G401.6 (cell line): ENCODE data around the gene ELP1.

ENCODE experiments used
- FAIRE-seq: peaks from 2 replicates; lab custom pipeline; 2012; peaks lifted over from hg19 to GRCh38; lab: Jason Lieb, UNC

The ELP1 gene

DNA sequence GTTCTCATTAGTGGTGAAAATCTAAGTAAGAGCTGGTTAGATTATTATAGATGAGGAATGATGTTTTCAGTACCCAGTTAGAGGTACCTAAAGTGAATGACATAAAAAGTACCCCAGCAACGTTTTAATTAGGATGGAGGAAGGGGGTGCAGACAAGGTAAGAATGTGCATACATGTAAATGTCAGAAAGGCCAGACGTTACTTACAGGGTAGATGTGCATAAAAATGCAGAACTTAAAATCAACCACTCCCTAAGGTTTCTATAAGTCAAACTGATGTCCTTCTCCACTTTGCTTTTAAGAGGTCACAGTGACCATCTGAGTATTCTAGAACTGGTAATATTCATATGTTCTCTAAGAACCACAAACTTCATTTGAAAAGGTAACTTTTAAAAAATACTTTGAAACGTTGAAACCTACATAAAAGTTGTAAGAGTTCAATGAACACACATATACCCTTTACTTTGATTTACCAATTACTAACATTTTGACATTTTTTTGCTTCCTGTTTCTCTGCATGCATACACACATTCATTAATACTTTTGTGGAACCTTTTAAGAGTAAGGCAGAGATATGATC lies 53.1 kb downstream of the ELP1 start:
- no peak for FAIRE-seq

- FAIRE-seq: no peak
Observed at GRCh38 chr9:108877524-108877923, 56.4 kb downstream of the ELP1 start.

GRCh38 chr9:108876425-108876824 lies 57.5 kb downstream of the ELP1 start:
- FAIRE-seq: no peak

DNA sequence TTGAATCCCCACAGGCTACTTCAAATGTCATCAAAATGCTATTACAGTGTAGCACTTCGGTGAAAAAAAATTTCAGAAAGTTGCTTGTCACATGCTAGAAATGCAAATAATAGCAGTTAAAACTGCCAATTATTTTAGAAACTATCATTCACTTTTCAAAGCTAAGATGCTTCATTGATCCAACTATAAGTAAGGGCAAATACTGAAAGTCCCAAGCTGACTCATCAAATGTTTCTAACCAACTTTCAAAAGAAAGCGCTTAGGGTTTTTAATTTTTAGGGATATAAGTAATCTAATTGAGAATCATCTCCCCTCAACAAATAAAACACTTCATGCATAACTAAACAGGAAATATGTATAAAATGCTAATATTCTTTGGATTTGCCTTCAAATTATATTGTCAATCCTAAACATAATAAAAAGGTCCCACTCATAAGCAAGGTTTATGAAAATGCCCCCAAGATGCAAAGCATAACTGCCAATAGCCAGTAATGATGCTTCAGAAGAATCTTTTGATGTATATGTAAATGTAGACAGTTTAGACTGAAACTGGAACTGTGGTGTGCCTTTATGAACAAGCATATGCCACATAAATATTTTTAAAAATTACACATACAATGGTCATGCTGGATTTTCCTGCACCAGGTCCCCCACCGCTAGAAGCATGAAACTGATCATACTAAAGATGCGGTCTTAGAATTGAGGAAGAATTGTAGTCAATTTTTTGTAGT lies 59.7 kb downstream of the ELP1 start:
- FAIRE-seq: no peak

- FAIRE-seq: no peak
Observed at GRCh38 chr9:108869092-108869725, 64.7 kb downstream of the ELP1 start.

DNA sequence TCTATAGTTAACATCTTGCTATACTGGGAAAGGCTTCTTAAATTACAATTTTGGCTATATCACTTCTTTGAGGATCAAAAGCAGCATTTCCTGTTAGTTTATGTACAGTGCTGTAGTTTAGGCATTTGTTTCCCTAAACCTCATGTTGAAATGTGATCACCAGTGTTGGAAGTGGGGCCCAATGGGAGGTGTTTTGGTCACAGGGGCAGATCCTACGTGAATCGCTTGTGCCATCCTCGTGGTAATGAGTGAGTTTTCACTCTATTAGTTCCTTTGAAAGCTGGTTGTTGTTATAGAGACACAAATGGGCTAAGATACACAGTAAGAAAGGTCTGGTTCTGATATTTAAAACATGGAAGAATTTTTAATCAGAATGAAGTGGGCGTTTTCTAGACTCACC lies 66.1 kb downstream of the ELP1 start:
- no peak for FAIRE-seq

DNA sequence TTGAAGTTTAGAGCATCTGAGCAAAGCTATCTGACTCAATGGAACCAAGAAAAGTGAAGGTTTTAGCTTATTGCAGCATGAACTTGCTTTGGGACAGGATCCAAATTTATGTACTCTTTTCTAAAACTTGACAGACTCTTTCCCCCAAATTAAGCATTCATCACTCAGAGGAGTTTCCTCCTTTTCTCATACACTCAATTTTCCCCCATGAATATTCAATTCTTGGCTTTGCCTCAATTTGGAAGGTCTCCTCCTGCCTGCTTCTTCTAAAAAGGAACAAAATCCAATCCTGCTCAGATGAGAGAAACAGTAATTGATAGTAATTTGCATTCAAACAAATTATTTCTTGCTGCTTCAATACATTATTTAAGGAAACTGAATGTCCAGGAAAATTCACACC lies 66.8 kb downstream of the ELP1 start:
- no peak for FAIRE-seq

- FAIRE-seq: no peak
Observed at GRCh38 chr9:108866001-108866420, 67.9 kb downstream of the ELP1 start.

- FAIRE-seq: no peak
Observed at GRCh38 chr9:108865037-108865436, 68.9 kb downstream of the ELP1 start.

- FAIRE-seq: no peak
Observed at GRCh38 chr9:108864446-108864845, 69.5 kb downstream of the ELP1 start.

GRCh38 chr9:108863891-108864290 lies 70.0 kb downstream of the ELP1 start:
- no peak for FAIRE-seq

DNA sequence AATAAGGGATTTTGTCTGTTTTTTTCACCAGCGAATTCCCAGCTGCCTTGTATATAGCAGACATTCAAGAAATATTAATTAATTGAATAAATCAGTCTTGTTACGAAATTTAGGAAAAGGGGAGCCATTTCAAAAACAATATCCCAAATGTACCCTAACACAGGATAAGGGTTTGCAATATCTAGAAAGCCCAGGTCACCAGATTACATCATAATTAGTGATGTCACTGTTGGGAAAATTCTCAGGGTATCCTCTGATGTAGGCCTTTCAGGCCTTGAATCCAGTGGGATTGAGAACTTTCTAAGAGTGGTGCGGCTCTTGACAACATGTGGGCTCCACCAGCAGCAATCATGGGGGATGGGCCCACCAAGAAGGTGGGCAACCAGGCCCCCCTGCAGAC lies 71.9 kb downstream of the ELP1 start, which contains the start of gene ACTL7A:
Gene ACTL7A, plus strand, starts transcription at position 270 of the 400 bp plus-strand sequence. Its CDS starts 57 bp downstream, at position 327.
- FAIRE-seq: no peak

DNA sequence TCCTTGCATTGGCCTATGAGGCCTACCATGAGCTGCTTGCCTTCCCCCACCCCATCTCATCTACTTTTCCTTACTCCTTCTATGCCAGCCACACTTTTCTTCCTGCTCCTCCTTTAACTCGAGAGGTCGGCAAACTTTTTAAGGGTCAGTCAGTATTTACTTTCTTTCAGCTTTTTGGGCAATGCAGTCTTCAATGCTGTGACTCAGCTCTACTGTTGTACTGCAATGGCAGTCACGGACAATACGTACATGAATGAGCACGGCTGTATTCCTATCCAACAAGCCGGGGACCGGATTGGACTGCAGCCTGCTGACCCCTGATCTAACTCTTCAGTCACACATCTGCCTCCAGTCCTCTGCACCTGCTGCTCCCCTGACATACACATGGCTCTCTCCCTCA lies 72.5 kb downstream of the ELP1 start:
- FAIRE-seq: no peak

DNA sequence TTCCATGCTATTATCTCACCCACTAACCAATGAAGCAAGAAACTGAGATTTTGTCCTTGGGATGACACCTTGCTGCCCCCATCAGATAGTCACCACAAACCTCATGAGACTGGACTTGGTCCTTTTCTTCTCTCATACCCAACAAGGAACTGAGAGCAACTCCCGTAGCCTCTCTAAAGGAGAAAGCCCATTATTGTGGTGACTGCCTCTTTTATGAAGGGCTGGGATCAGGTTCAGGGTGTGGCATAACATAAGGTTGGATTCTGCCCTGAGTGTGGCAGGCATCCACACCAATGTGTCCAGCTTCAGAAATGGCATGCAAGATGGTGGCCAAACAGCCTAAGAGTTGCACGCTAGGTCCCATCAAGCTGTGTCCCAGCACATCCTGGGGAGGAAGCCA lies 73.2 kb downstream of the ELP1 start:
- FAIRE-seq: no peak

DNA sequence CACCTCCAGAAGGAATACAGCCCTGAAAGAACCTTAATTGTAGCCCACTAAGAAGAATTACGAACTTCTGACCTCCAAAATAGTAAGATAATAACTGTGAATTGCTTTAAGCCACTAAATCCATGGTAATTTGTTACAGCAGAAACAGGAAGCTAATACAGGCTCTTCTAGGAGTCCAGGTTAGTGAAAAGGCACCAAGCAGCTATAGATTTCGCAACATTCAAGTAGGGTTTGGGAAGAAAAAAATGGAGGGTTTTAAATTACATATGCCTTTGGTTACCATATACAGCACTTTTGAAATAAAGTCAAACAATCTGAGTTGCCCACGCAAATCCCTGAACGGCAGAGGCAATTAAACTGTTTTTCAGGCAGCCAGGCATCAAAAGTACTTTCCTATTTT lies 73.6 kb downstream of the ELP1 start:
- FAIRE-seq: no peak

GRCh38 chr9:108859459-108860114 lies 74.3 kb downstream of the ELP1 start:
- FAIRE-seq: no peak

GRCh38 chr9:108857572-108857971 lies 76.4 kb downstream of the ELP1 start:
- FAIRE-seq: no peak

DNA sequence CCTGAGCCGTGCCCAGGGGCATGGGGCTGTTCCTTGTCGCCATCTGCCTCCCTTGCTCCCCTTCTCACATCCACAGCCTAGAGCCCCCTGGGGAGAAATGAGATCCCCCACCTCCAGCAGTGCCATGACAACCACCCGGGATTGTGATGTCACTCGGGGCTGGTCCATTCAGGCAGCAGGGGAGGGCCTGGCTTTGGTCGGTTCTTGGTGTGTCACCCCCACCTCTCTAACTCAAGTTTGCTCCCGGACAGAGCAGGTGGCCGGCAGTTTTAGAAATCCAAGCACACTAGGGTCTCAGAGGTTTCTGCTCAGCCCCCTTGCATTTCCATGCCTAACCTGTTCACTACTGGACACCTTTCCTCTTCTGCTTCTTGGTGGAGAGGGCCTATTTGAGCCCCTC lies 78.0 kb downstream of the ELP1 start, which contains the start of gene ACTL7B:
Gene ACTL7B, minus strand, starts transcription at position 99 of the 400 bp plus-strand sequence. Its CDS starts 56 bp downstream, at position 43.
- FAIRE-seq: no peak

GRCh38 chr9:108855529-108855886 lies 78.4 kb downstream of the ELP1 start:
- no peak for FAIRE-seq

GRCh38 chr9:108854641-108855528 lies 79.0 kb downstream of the ELP1 start:
- FAIRE-seq: no peak

DNA sequence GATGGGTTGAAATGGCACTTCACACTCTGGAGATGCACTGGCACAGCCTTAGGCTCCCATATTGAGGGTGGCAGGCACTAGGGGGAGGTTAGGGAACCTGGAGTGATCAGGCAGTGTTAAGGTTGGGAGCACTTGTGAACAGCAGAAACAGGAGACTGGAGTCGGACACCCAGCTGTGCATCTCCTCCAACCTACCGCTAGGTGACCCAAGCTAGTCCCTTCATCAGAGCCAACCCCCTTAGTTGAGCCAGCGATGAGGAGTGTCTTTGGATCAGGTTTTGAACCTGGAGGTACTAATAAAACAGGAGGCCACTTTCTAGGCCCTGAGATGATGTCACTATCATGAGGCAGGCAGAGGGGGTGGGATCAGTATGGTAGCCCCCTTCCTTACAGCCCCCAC lies 79.8 kb downstream of the ELP1 start:
- FAIRE-seq: no peak

- no peak for FAIRE-seq
Observed at GRCh38 chr9:108852079-108852478, 81.8 kb downstream of the ELP1 start.
